NCI-H187 (cell line): ENCODE results near the gene CHST10.
"Not testable (repeated sequence)": the region's sequence is repeated elsewhere in the genome, so short reads cannot be mapped to it uniquely, and the experiment has no call there.

Experiments
- DNase-seq, 2 experiments: peaks; one replicate each; lab custom pipeline; 2025; lab: John Stamatoyannopoulos, UW

The CHST10 gene

GRCh38 chr2:100393362-100393761 is 24.1 kb downstream of the CHST10 start:
- DNase-seq, result no peak

- DNase-seq, result no peak
Observed at GRCh38 chr2:100392715-100393114, 24.8 kb downstream of the CHST10 start.

- DNase-seq, result no peak
Observed at GRCh38 chr2:100391735-100392515, 25.5 kb downstream of the CHST10 start.

- DNase-seq, result no peak
Observed at GRCh38 chr2:100390001-100390940, 27.2 kb downstream of the CHST10 start.

GRCh38 chr2:100388703-100389102 is 28.8 kb downstream of the CHST10 start:
- no peak for DNase-seq

GRCh38 chr2:100383954-100384353 is 33.5 kb downstream of the CHST10 start:
- DNase-seq, result no peak

- DNase-seq, result no peak
Observed at GRCh38 chr2:100383306-100383705, 34.2 kb downstream of the CHST10 start.

- DNase-seq, result peak; percentile 53 to 80
Observed at GRCh38 chr2:100381240-100381639, 36.2 kb downstream of the CHST10 start.

- no peak for DNase-seq
Observed at GRCh38 chr2:100380681-100381080, 36.8 kb downstream of the CHST10 start.

- DNase-seq, result no peak
Observed at GRCh38 chr2:100376836-100377235, 40.6 kb downstream of the CHST10 start.

- DNase-seq, result no peak
Observed at GRCh38 chr2:100367163-100367562, 50.3 kb downstream of the CHST10 start.

- DNase-seq, result no peak
Observed at GRCh38 chr2:100365434-100365833, 52.0 kb downstream of the CHST10 start.

- DNase-seq, result not testable (repeated sequence)
Observed at GRCh38 chr2:100362269-100362668, 55.2 kb downstream of the CHST10 start.

GRCh38 chr2:100359576-100359975 is 57.9 kb downstream of the CHST10 start:
- no peak for DNase-seq

GRCh38 chr2:100358554-100358953 is 58.9 kb downstream of the CHST10 start:
- DNase-seq, result no peak

GRCh38 chr2:100352521-100352920 is 64.9 kb downstream of the CHST10 start:
- DNase-seq, result no peak

- no peak for DNase-seq
Observed at GRCh38 chr2:100350661-100351185, 66.7 kb downstream of the CHST10 start.

GRCh38 chr2:100345144-100345543 is 72.3 kb downstream of the CHST10 start:
- DNase-seq, result not testable (repeated sequence)

GRCh38 chr2:100344433-100344832 is 73.0 kb downstream of the CHST10 start:
- DNase-seq, result no peak

- DNase-seq, result not testable (repeated sequence)
Observed at GRCh38 chr2:100342466-100342865, 75.0 kb downstream of the CHST10 start.
